NB4 (cell line): Measurements from ENCODE around the gene TTC21B.

Experiments
- CTCF ChIP-seq: IDR thresholded peaks from one replicate; pipeline ENCODE4 v1.5.1; 2012; ENCODE audit warnings: low read depth, low read length
- MAX ChIP-seq: IDR thresholded peaks from 2 replicates; pipeline ENCODE4 v1.6.1; 2011; ENCODE audit warnings: low read depth, low read length
- POLR2A ChIP-seq: IDR thresholded peaks from 2 replicates; pipeline ENCODE4 v1.6.1; 2011; ENCODE audit warnings: mild to moderate bottlenecking; ENCODE audit not compliant: insufficient read length; ENCODE audit errors: extremely low read depth

- no peak for TF ChIP-seq CTCF
- TF ChIP-seq MAX, result no peak
- TF ChIP-seq POLR2A, result no peak
Measured at GRCh38 chr2:165903406-165903805, 50.2 kb downstream of the TTC21B start.
